WTC11 (cell line): ENCODE results near the gene AIG1.

Experiments used
- CBFB ChIP-seq: sonication (generic); formaldehyde crosslinking; IDR thresholded peaks from 2 replicates; pipeline ENCODE4 v1.8.1; 2022; ENCODE audit warnings: mild to moderate bottlenecking, low read depth, missing genetic modification reagents
- ELF4 ChIP-seq: sonication (generic); formaldehyde crosslinking; IDR thresholded peaks from 2 replicates; pipeline ENCODE4 v1.8.1; 2022; ENCODE audit warnings: low read depth, mild to moderate bottlenecking, moderate library complexity, missing genetic modification reagents
- ETV6 ChIP-seq: sonication (generic); formaldehyde crosslinking; IDR thresholded peaks from 2 replicates; pipeline ENCODE4 v1.8.1; 2022; ENCODE audit warnings: mild to moderate bottlenecking, missing genetic modification reagents
- GABPB1 ChIP-seq: sonication (generic); formaldehyde crosslinking; IDR thresholded peaks from 2 replicates; pipeline ENCODE4 v1.8.1; 2023; ENCODE audit warnings: mild to moderate bottlenecking, missing genetic modification reagents
- NFE2L1 ChIP-seq: sonication (generic); formaldehyde crosslinking; IDR thresholded peaks from 2 replicates; pipeline ENCODE4 v1.8.1; 2023; ENCODE audit warnings: missing genetic modification reagents
- RELA ChIP-seq: sonication (generic); formaldehyde crosslinking; IDR thresholded peaks from 2 replicates; pipeline ENCODE4 v1.8.1; 2022; ENCODE audit warnings: missing genetic modification reagents, mild to moderate bottlenecking, borderline replicate concordance
- SMAD3 ChIP-seq: sonication (generic); formaldehyde crosslinking; IDR thresholded peaks from 2 replicates; pipeline ENCODE4 v1.8.0; 2022; ENCODE audit warnings: missing genetic modification reagents, mild to moderate bottlenecking, borderline replicate concordance
- TEAD4 ChIP-seq: sonication (generic); formaldehyde crosslinking; IDR thresholded peaks from 2 replicates; pipeline ENCODE4 v1.8.0; 2022; ENCODE audit warnings: mild to moderate bottlenecking, missing genetic modification reagents
- ZBTB21 ChIP-seq: sonication (generic); formaldehyde crosslinking; IDR thresholded peaks from 2 replicates; pipeline ENCODE4 v1.8.1; 2023; ENCODE audit warnings: mild to moderate bottlenecking, missing genetic modification reagents, borderline replicate concordance
- ZNF138 ChIP-seq: sonication (generic); formaldehyde crosslinking; conservative IDR thresholded peaks from 2 replicates; pipeline ENCODE4 v1.8.1; 2022; ENCODE audit warnings: mild to moderate bottlenecking, moderate library complexity, missing genetic modification reagents
- TF ChIP-seq, protein P1 (sequence below): sonication (generic); formaldehyde crosslinking; IDR thresholded peaks from 2 replicates; pipeline ENCODE4 v1.8.0; 2022; ENCODE audit warnings: mild to moderate bottlenecking, missing genetic modification reagents
- TF ChIP-seq, protein P2 (sequence below): sonication (generic); formaldehyde crosslinking; IDR thresholded peaks from 2 replicates; pipeline ENCODE4 v1.8.1; 2023; ENCODE audit warnings: mild to moderate bottlenecking, missing genetic modification reagents, moderate library complexity
- TF ChIP-seq, protein P3 (sequence below): fragments of 200-600 bp; IDR thresholded peaks from 2 replicates; pipeline ENCODE4 v1.8.0; 2022; ENCODE audit warnings: antibody characterized with exemption
- TF ChIP-seq, protein P4 (sequence below): fragments of 250-450 bp; sonication (Bioruptor Pico); IDR thresholded peaks from 2 replicates; pipeline ENCODE4 v1.9.0; 2021; ENCODE audit warnings: mild to moderate bottlenecking

DNA sequence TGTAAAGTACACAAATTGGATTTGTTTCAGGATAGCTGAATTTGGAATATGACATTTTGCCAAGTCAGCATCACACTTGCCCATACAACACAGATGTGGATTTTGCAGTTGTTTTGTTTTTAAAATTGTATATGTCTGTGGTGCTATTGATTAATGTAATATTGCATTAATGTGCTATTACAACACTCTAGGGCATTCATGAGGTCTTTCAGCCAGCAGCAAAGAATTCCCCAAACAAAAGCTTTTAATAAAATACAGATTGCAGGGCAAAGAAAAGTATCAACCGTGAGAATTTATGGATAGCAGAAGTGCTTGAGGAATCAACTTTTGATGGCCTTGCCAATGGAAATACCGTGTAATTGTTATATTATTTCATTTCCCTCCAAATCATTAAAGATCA is 144.9 kb downstream of the AIG1 start:
- TF ChIP-seq, protein P1, sequence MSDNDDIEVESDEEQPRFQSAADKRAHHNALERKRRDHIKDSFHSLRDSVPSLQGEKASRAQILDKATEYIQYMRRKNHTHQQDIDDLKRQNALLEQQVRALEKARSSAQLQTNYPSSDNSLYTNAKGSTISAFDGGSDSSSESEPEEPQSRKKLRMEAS (CRISPR knock-in tag), result no peak
- no peak for TF ChIP-seq ZBTB21
- TF ChIP-seq, protein P2, sequence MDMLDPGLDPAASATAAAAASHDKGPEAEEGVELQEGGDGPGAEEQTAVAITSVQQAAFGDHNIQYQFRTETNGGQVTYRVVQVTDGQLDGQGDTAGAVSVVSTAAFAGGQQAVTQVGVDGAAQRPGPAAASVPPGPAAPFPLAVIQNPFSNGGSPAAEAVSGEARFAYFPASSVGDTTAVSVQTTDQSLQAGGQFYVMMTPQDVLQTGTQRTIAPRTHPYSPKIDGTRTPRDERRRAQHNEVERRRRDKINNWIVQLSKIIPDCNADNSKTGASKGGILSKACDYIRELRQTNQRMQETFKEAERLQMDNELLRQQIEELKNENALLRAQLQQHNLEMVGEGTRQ (CRISPR knock-in tag), result no peak
- TF ChIP-seq, protein P3, sequence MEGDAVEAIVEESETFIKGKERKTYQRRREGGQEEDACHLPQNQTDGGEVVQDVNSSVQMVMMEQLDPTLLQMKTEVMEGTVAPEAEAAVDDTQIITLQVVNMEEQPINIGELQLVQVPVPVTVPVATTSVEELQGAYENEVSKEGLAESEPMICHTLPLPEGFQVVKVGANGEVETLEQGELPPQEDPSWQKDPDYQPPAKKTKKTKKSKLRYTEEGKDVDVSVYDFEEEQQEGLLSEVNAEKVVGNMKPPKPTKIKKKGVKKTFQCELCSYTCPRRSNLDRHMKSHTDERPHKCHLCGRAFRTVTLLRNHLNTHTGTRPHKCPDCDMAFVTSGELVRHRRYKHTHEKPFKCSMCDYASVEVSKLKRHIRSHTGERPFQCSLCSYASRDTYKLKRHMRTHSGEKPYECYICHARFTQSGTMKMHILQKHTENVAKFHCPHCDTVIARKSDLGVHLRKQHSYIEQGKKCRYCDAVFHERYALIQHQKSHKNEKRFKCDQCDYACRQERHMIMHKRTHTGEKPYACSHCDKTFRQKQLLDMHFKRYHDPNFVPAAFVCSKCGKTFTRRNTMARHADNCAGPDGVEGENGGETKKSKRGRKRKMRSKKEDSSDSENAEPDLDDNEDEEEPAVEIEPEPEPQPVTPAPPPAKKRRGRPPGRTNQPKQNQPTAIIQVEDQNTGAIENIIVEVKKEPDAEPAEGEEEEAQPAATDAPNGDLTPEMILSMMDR, result no peak
- TF ChIP-seq RELA (CRISPR knock-in tag), result no peak
- no peak for TF ChIP-seq SMAD3 (CRISPR knock-in tag)
- TF ChIP-seq TEAD4, result no peak
- TF ChIP-seq ELF4, result no peak
- TF ChIP-seq ZNF138 (CRISPR knock-in tag), result no peak
- no peak for TF ChIP-seq GABPB1 (CRISPR knock-in tag)
- TF ChIP-seq, protein P4, sequence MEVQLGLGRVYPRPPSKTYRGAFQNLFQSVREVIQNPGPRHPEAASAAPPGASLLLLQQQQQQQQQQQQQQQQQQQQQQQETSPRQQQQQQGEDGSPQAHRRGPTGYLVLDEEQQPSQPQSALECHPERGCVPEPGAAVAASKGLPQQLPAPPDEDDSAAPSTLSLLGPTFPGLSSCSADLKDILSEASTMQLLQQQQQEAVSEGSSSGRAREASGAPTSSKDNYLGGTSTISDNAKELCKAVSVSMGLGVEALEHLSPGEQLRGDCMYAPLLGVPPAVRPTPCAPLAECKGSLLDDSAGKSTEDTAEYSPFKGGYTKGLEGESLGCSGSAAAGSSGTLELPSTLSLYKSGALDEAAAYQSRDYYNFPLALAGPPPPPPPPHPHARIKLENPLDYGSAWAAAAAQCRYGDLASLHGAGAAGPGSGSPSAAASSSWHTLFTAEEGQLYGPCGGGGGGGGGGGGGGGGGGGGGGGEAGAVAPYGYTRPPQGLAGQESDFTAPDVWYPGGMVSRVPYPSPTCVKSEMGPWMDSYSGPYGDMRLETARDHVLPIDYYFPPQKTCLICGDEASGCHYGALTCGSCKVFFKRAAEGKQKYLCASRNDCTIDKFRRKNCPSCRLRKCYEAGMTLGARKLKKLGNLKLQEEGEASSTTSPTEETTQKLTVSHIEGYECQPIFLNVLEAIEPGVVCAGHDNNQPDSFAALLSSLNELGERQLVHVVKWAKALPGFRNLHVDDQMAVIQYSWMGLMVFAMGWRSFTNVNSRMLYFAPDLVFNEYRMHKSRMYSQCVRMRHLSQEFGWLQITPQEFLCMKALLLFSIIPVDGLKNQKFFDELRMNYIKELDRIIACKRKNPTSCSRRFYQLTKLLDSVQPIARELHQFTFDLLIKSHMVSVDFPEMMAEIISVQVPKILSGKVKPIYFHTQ (CRISPR knock-in tag), result no peak
- no peak for TF ChIP-seq NFE2L1 (CRISPR knock-in tag)
- no peak for TF ChIP-seq CBFB (CRISPR knock-in tag)
- TF ChIP-seq ETV6 (CRISPR knock-in tag), result no peak
